Uterus (tissue), 4 donors: ENCODE results near the gene TADA3. TPM values are rescaled to one million over a fixed set of nuclear protein-coding genes. Genes with fewer than 3 reads are reported as not detected.

Experiments used
- DNase-seq, 2 donors: peaks; one replicate each; pipeline ENCODE4 v3.0.0-alpha.2; 2019 to 2020
- H3K27ac ChIP-seq, 2 donors: fragments of 200-600 bp; sonication (generic); 1 replicate in 1 of 2; 2 replicates in 1 of 2; pipeline ENCODE4 v1.5.1; 2016 to 2018
- H3K27me3 ChIP-seq, 2 donors: fragments of 200-600 bp; sonication (generic); one replicate each; pipeline ENCODE4 v1.5.1; 2018 to 2019; ENCODE audit warnings: control low read depth in 1 of 2
- H3K36me3 ChIP-seq, 2 donors: fragments of 200-600 bp; sonication (generic); one replicate each; pipeline ENCODE4 v1.5.1; 2019; ENCODE audit warnings: control low read depth in 1 of 2
- H3K4me1 ChIP-seq, 2 donors: fragments of 200-600 bp; sonication (generic); one replicate each; pipeline ENCODE4 v1.5.1; 2018 to 2019; ENCODE audit warnings: control low read depth in 1 of 2
- H3K4me3 ChIP-seq, 2 donors: fragments of 200-600 bp; sonication (generic); 1 replicate in 1 of 2; 2 replicates in 1 of 2; pipeline ENCODE4 v1.5.1; 2018 to 2019; ENCODE audit warnings: mild to moderate bottlenecking in 1 of 2
- H3K9me3 ChIP-seq, 2 donors: fragments of 200-600 bp; sonication (generic); one replicate each; pipeline ENCODE4 v1.5.1; 2019; ENCODE audit warnings: control low read depth in 1 of 2
- POLR2A ChIP-seq, 2 donors: fragments of 450-650 bp; IDR thresholded peaks; one replicate each; pipeline ENCODE4 v1.6.1; 2016; ENCODE audit warnings: antibody characterized with exemption in 2 of 2, mild to moderate bottlenecking in 1 of 2, moderate library complexity in 1 of 2
- intact Hi-C: fragments of 100-400 bp; cut with DNase I; formaldehyde crosslinking; loops from one replicate; pipeline ENCODE4 v1.15.1; 2023; ENCODE audit warnings: low total_unique reads
- total RNA-seq, 4 donors: library from RNA; depleted of rRNA in 3 of 4; stranded (reverse); fragments of >200 nt in 3 of 4; gene quantifications; one replicate each; pipeline versions ENCODE4 v1.1.0 to v1.2.4, GENCODE V29; 2014 to 2023
- TF ChIP-seq, protein P1 (sequence below), 4 experiments: fragments of 200-600 bp in 2 of 4; fragments of 450-650 bp in 2 of 4; sonication (generic) in 2 of 4; IDR thresholded peaks; one replicate each; pipeline ENCODE4 v1.5.1; 2016 to 2019; ENCODE audit warnings: antibody characterized with exemption in 4 of 4, mild to moderate bottlenecking in 2 of 4, moderate library complexity in 1 of 4
- donor health status: DM: yes; HTN: yes; CAD: no.

The TADA3 gene
- total RNA-seq, 4 donors from 2014 or later = 35.9 to 65.4 (median 55.3) TPM

GRCh38 chr3:9768141-9768775 is 24.0 kb downstream of the TADA3 start:
- Histone ChIP-seq H3K27me3 (no peaks in the 10 kb centered on the region), H3K27ac (peak overlapping the region; percentile 95 to 98), H3K4me1 (peaks cover 0 to 9% of the 10 kb centered on the region in 2 donors), H3K36me3 (no peaks in the 10 kb centered on the region), H3K9me3 (no peaks in the 10 kb centered on the region), H3K4me3 (no peak overlapping the region)
- no peak for DNase-seq
- TF ChIP-seq, protein P1, sequence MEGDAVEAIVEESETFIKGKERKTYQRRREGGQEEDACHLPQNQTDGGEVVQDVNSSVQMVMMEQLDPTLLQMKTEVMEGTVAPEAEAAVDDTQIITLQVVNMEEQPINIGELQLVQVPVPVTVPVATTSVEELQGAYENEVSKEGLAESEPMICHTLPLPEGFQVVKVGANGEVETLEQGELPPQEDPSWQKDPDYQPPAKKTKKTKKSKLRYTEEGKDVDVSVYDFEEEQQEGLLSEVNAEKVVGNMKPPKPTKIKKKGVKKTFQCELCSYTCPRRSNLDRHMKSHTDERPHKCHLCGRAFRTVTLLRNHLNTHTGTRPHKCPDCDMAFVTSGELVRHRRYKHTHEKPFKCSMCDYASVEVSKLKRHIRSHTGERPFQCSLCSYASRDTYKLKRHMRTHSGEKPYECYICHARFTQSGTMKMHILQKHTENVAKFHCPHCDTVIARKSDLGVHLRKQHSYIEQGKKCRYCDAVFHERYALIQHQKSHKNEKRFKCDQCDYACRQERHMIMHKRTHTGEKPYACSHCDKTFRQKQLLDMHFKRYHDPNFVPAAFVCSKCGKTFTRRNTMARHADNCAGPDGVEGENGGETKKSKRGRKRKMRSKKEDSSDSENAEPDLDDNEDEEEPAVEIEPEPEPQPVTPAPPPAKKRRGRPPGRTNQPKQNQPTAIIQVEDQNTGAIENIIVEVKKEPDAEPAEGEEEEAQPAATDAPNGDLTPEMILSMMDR (IDR thresholded peaks at IDR 0.05) = no peak
- no peak for TF ChIP-seq POLR2A (IDR thresholded peaks at IDR 0.05)
- intact Hi-C loops = no loop called here

GRCh38 chr3:9767418-9767817 is 24.9 kb downstream of the TADA3 start:
- no peak for DNase-seq
- Histone ChIP-seq H3K9me3 (no peaks in the 10 kb centered on the region), H3K4me3 (no peak overlapping the region), H3K4me1 (peaks cover 0 to 9% of the 10 kb centered on the region in 2 donors), H3K36me3 (no peaks in the 10 kb centered on the region), H3K27ac (peak overlapping the region; percentile 34 to 95), H3K27me3 (no peaks in the 10 kb centered on the region)
- no peak for TF ChIP-seq POLR2A (IDR thresholded peaks at IDR 0.05)
- TF ChIP-seq, protein P1 (IDR thresholded peaks at IDR 0.05) = no peak
- intact Hi-C loops = no loop called here

DNA sequence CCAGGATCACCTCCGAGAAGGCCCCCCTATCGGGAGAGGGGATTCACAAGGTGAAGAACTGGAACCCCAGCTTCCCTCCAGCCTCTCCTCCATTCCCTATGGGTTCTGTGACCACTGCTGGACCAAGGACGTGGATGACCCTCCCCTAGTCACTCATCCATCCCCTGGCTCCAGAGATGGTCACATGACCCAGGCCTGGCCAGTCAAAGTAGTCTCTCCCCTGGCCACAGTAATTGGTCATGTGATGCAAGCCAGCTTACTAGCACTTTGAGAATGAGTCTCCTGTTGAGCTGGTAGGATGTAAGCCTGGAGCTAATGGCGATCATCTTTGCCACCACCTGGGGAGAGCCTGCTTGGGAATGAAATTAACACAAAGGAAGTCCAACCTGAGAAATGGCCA is 26.4 kb downstream of the TADA3 start:
- Histone ChIP-seq H3K27me3 (no peaks in the 10 kb centered on the region), H3K4me3 (no peak overlapping the region), H3K4me1 (peaks cover 0 to 9% of the 10 kb centered on the region in 2 donors), H3K9me3 (no peaks in the 10 kb centered on the region), H3K27ac (no peak overlapping the region), H3K36me3 (no peaks in the 10 kb centered on the region)
- TF ChIP-seq, protein P1 (IDR thresholded peaks at IDR 0.05) = no peak
- no peak for TF ChIP-seq POLR2A (IDR thresholded peaks at IDR 0.05)
- intact Hi-C loops = no loop called here
- DNase-seq = no peak

DNA sequence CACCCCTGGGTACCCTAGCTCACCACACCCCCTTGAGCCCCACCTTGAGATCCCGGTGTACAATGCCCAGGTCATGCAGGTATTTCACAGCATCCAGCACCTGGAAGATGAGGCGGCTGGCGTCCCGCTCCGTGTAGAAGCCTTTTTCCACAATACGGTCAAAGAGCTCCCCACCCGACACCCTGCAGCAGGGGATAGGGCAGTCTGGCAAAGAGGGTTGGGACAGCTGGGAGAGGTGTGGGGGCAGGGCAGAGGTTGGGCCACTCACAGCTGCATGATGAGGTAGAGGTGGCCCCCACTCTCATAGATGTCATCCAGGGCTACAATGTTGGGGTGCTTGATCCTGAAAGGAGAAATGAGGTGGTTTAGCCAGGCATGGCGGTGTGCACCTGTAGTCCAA is 29.4 kb downstream of the TADA3 start:
- Histone ChIP-seq H3K9me3 (no peaks in the 10 kb centered on the region), H3K4me3 (no peak overlapping the region), H3K27ac (no peak overlapping the region), H3K4me1 (no peaks in the 10 kb centered on the region), H3K36me3 (no peaks in the 10 kb centered on the region), H3K27me3 (no peaks in the 10 kb centered on the region)
- TF ChIP-seq, protein P1 (IDR thresholded peaks at IDR 0.05) = no peak
- TF ChIP-seq POLR2A (IDR thresholded peaks at IDR 0.05) = no peak
- intact Hi-C loops = no loop called here
- DNase-seq = no peak

DNA sequence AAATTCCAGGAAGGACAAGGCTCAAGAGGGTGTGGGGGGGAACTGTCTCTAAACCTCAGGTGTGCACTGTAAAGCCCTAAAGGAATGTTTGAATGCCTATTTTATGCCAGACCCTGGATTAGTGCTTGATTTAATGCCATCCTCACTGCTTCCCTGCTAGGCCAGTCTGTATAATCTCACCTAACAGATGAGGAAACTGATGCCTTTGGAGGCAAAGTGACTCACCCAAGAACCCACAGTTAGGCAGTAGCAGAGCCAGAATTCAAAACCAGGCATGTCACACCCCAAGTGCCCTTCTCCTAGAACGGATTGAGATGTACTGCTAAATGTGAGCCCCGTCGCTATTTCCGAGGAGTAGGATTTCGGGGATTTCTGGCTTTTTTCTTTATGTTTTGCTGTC is 30.4 kb downstream of the TADA3 start:
- no peaks in the 10 kb centered on the region for H3K27me3 ChIP-seq
- H3K27ac ChIP-seq = no peak overlapping the region
- H3K36me3 ChIP-seq = no peaks in the 10 kb centered on the region
- H3K4me1 ChIP-seq = no peaks in the 10 kb centered on the region
- intact Hi-C loops = no loop called here
- no peak overlapping the region for H3K4me3 ChIP-seq
- no peak for DNase-seq
- no peak for TF ChIP-seq POLR2A (IDR thresholded peaks at IDR 0.05)
- TF ChIP-seq, protein P1 (IDR thresholded peaks at IDR 0.05) = no peak
- no peaks in the 10 kb centered on the region for H3K9me3 ChIP-seq
